Smooth muscle cell (in vitro differentiated cells): Measurements from ENCODE around the gene GSTK1. TPM values are rescaled to one million over a fixed set of nuclear protein-coding genes. Genes with fewer than 3 reads are reported as not detected.

Source experiments
- DNase-seq: peaks from one replicate; lab custom pipeline; 2025; ENCODE audit not compliant: unreplicated experiment; lab: John Stamatoyannopoulos, UW
- H2AFZ ChIP-seq: fragments of 200-600 bp; sonication (generic); 2 replicates; pipeline ENCODE4 v1.6.0; 2016; ENCODE audit warnings: antibody characterized with exemption, low read depth, mild to moderate bottlenecking
- H3F3A ChIP-seq: fragments of 200-600 bp; sonication (generic); 2 replicates; pipeline ENCODE4 v1.6.0; 2017; ENCODE audit warnings: antibody characterized with exemption, low read depth
- H3K27ac ChIP-seq: fragments of 200-600 bp; sonication (generic); 2 replicates; pipeline ENCODE4 v1.5.1; 2016; ENCODE audit warnings: low read depth, mild to moderate bottlenecking
- H3K27me3 ChIP-seq: fragments of 200-600 bp; sonication (generic); 2 replicates; pipeline ENCODE4 v1.6.1; 2016; ENCODE audit warnings: low read depth, mild to moderate bottlenecking
- H3K36me3 ChIP-seq: fragments of 200-600 bp; sonication (generic); 2 replicates; pipeline ENCODE4 v1.5.1; 2016; ENCODE audit warnings: low read depth
- H3K4me1 ChIP-seq: fragments of 200-600 bp; sonication (generic); 2 replicates; pipeline ENCODE4 v1.5.1; 2016; ENCODE audit warnings: low read depth
- H3K4me2 ChIP-seq: fragments of 200-600 bp; sonication (generic); 2 replicates; pipeline ENCODE4 v1.6.0; 2016; ENCODE audit warnings: mild to moderate bottlenecking
- H3K4me3 ChIP-seq: fragments of 200-600 bp; sonication (generic); 2 replicates; pipeline ENCODE4 v1.5.1; 2016; ENCODE audit warnings: mild to moderate bottlenecking
- H3K79me2 ChIP-seq: fragments of 200-600 bp; sonication (generic); 2 replicates; pipeline ENCODE4 v1.6.0; 2016; ENCODE audit warnings: low read depth, mild to moderate bottlenecking
- H3K9ac ChIP-seq: fragments of 200-600 bp; sonication (generic); 2 replicates; pipeline ENCODE4 v1.6.0; 2016; ENCODE audit warnings: low read depth
- H3K9me3 ChIP-seq: fragments of 200-600 bp; sonication (generic); replicated peaks from 2 replicates; pipeline ENCODE4 v1.5.1; 2016; ENCODE audit warnings: low read depth
- H4K20me1 ChIP-seq: fragments of 200-600 bp; sonication (generic); 2 replicates; pipeline ENCODE4 v1.6.0; 2016; ENCODE audit warnings: low read depth
- CTCF ChIP-seq: fragments of 200-600 bp; sonication (generic); IDR thresholded peaks from 2 replicates; pipeline ENCODE4 v1.5.1; 2017; ENCODE audit warnings: borderline replicate concordance, mild to moderate bottlenecking, antibody characterized with exemption; ENCODE audit not compliant: insufficient read depth, poor library complexity, severe bottlenecking
- WGBS: methylation state at CpG from one replicate; pipeline ENCODE4 v1.1.7; 2016; ENCODE audit warnings: low lambda C conversion rate; 5-methylcytosine and 5-hydroxymethylcytosine counted together
- polyA plus RNA-seq: library from polyadenylated mRNA; unstranded; fragments of >200 nt; fragmentation: Nextera tagmentation; extraction: Ambion mirVana; gene quantifications from 2 replicates; pipeline ENCODE4 v1.2.1, GENCODE V29; 2016
- total RNA-seq: library from RNA; depleted of rRNA; stranded (reverse); fragments of >200 nt; gene quantifications from 2 replicates; pipeline ENCODE4 v1.2.3, GENCODE V29; 2014

The GSTK1 gene
- total and polyA plus RNA-seq, 2 experiments from 2014 or later, result 105 to 158 TPM

GRCh38 chr7:143280160-143280559 lies 16.9 kb downstream of the GSTK1 start:
- H3K79me2 ChIP-seq, result no peaks in the 10 kb centered on the region
- TF ChIP-seq CTCF, result no peak
- H3K27ac ChIP-seq, result peak overlapping the region; percentile 85
- peak overlapping the region; percentile 38 for H3K4me2 ChIP-seq
- no peak for DNase-seq
- 92% methylated on average over 1 of the region's 1 CpG for WGBS
- H3K4me3 ChIP-seq, result no peak overlapping the region
- no peaks in the 10 kb centered on the region for H3K4me1 ChIP-seq
- H3K27me3 ChIP-seq, result no peaks in the 10 kb centered on the region
- peak overlapping the region; percentile 72 for H3K9ac ChIP-seq
- no peaks in the 10 kb centered on the region for H3F3A ChIP-seq
- H2AFZ ChIP-seq, result peak overlapping the region; percentile 1
- H4K20me1 ChIP-seq, result no peaks in the 10 kb centered on the region
- no peaks in the 10 kb centered on the region for H3K9me3 ChIP-seq
- no peaks in the 10 kb centered on the region for H3K36me3 ChIP-seq

- Histone ChIP-seq H3K36me3 (no peaks in the 10 kb centered on the region), H3K4me1 (no peaks in the 10 kb centered on the region), H3K4me3 (no peak overlapping the region), H3K79me2 (no peaks in the 10 kb centered on the region), H3K9ac (no peak overlapping the region), H4K20me1 (no peaks in the 10 kb centered on the region), H3F3A (no peaks in the 10 kb centered on the region), H3K4me2 (no peak overlapping the region), H2AFZ (no peak overlapping the region), H3K9me3 (no peaks in the 10 kb centered on the region), H3K27me3 (no peaks in the 10 kb centered on the region), H3K27ac (peak overlapping the region; percentile 85)
- DNase-seq, result no peak
- no peak for TF ChIP-seq CTCF
- 88% methylated on average over 2 of the region's 2 CpGs for WGBS
Measured at GRCh38 chr7:143280566-143280965, 17.3 kb downstream of the GSTK1 start.

GRCh38 chr7:143281529-143281928 lies 18.3 kb downstream of the GSTK1 start:
- Histone ChIP-seq H3K36me3 (no peaks in the 10 kb centered on the region), H3K9ac (no peak overlapping the region), H2AFZ (no peak overlapping the region), H3K27me3 (no peaks in the 10 kb centered on the region), H3K4me3 (no peak overlapping the region), H3K4me2 (no peak overlapping the region), H3K79me2 (no peaks in the 10 kb centered on the region), H4K20me1 (no peaks in the 10 kb centered on the region), H3K27ac (no peak overlapping the region), H3K9me3 (no peaks in the 10 kb centered on the region), H3K4me1 (no peaks in the 10 kb centered on the region), H3F3A (no peaks in the 10 kb centered on the region)
- WGBS, result 93% methylated on average over 2 of the region's 2 CpGs
- no peak for DNase-seq
- no peak for TF ChIP-seq CTCF

- 92% methylated on average over 8 of the region's 8 CpGs for WGBS
- no peaks in the 10 kb centered on the region for H3K36me3 ChIP-seq
- no peak overlapping the region for H3K4me2 ChIP-seq
- no peak overlapping the region for H3K27ac ChIP-seq
- no peak for TF ChIP-seq CTCF
- no peaks in the 10 kb centered on the region for H3K27me3 ChIP-seq
- H2AFZ ChIP-seq, result no peak overlapping the region
- no peak overlapping the region for H3K9ac ChIP-seq
- no peaks in the 10 kb centered on the region for H3K9me3 ChIP-seq
- no peak for DNase-seq
- H3K4me3 ChIP-seq, result no peak overlapping the region
- H3K79me2 ChIP-seq, result no peaks in the 10 kb centered on the region
- peaks cover 4% of the 10 kb centered on the region for H3F3A ChIP-seq
- no peaks in the 10 kb centered on the region for H4K20me1 ChIP-seq
- H3K4me1 ChIP-seq, result no peaks in the 10 kb centered on the region
Measured at GRCh38 chr7:143282124-143282523, 18.9 kb downstream of the GSTK1 start.
